ENCODE data around the gene DEFB112.

DNA sequence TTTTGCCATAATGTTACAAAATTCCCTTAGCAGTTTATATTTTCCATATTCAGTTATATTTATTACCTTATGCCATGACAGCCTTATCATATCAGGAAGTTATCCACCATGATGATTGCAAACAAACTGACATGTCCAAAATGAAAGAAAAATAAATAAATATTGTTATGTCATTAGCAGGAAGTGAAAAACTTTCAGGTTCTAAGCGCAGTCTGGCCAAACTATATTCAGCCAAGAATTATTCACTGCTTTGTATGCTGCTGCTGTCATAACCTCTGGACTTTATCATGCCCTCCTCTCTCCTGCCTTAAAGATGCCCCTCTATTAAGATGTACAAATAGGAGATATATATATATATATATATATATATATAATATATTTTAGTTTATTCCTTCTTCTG lies 27.7 kb upstream of the DEFB112 start:
- TF ChIP-seq, protein P1, sequence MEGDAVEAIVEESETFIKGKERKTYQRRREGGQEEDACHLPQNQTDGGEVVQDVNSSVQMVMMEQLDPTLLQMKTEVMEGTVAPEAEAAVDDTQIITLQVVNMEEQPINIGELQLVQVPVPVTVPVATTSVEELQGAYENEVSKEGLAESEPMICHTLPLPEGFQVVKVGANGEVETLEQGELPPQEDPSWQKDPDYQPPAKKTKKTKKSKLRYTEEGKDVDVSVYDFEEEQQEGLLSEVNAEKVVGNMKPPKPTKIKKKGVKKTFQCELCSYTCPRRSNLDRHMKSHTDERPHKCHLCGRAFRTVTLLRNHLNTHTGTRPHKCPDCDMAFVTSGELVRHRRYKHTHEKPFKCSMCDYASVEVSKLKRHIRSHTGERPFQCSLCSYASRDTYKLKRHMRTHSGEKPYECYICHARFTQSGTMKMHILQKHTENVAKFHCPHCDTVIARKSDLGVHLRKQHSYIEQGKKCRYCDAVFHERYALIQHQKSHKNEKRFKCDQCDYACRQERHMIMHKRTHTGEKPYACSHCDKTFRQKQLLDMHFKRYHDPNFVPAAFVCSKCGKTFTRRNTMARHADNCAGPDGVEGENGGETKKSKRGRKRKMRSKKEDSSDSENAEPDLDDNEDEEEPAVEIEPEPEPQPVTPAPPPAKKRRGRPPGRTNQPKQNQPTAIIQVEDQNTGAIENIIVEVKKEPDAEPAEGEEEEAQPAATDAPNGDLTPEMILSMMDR (IDR thresholded peaks at IDR 0.05) = no peak
- TF ChIP-seq POLR2AphosphoS5 (IDR thresholded peaks at IDR 0.05; ENCODE audit: low read depth, low read length) = no peak
- TF ChIP-seq TCF7L2 (IDR thresholded peaks at IDR 0.05; ENCODE audit: low read depth, low read length) = no peak
